ENCODE measurements around the gene CBX1. TPM values are rescaled to one million over a fixed set of nuclear protein-coding genes. Genes with fewer than 3 reads are reported as not detected.

CBX1 gene
- total RNA-seq (2021; fragmentation: NEBNext Ultra II Directional; extraction: Animal tissue kit (Norgen Biotek cat#: 25700)) (166 and 173 TPM in 2 replicates), polyA plus RNA-seq (2011; rRNA removed) (23.8 and 38.7 TPM in 2 replicates), polyA minus RNA-seq (2011; rRNA and poly(A)+ RNA removed) (23.7 and 25.9 TPM in 2 replicates)
- polyA plus RNA-seq (2011; cell fraction: cytosol; rRNA removed) = 61.9 TPM
- 16.3 TPM for polyA plus RNA-seq (2011; cell fraction: nucleus; rRNA removed)
- polyA plus RNA-seq (2012, experiment 1 of 2) = 166 to 245 TPM (median 172 TPM) in 4 replicates
- 24.6 TPM for polyA plus RNA-seq (2012, experiment 2 of 2)
- 109 TPM for polyA plus RNA-seq (2013, experiment 1 of 2)
- 111 TPM for polyA plus RNA-seq (2013, experiment 2 of 2)
- polyA minus RNA-seq (2011; cell fraction: cytosol; rRNA and poly(A)+ RNA removed) = 42.8 TPM
- polyA minus RNA-seq (2011; cell fraction: nucleus; rRNA and poly(A)+ RNA removed) = 20.1 TPM
- long read RNA-seq, experiment 1, transcript CBX1-201 (5 exons, 2,232 nt) = major isoform, 21 of 232 reads
- long read RNA-seq, experiment 1, partial matches to known transcripts = 89 of 232 reads
- long read RNA-seq, experiment 1, other reads (novel, unspliced or antisense) = 121 of 232 reads
- long read RNA-seq, experiment 2, transcript CBX1-201 (5 exons, 2,232 nt) = major isoform, 26 of 77 reads
- long read RNA-seq, experiment 2, partial matches to known transcripts = 13 of 77 reads
- long read RNA-seq, experiment 2, other reads (novel, unspliced or antisense) = 38 of 77 reads

DNA sequence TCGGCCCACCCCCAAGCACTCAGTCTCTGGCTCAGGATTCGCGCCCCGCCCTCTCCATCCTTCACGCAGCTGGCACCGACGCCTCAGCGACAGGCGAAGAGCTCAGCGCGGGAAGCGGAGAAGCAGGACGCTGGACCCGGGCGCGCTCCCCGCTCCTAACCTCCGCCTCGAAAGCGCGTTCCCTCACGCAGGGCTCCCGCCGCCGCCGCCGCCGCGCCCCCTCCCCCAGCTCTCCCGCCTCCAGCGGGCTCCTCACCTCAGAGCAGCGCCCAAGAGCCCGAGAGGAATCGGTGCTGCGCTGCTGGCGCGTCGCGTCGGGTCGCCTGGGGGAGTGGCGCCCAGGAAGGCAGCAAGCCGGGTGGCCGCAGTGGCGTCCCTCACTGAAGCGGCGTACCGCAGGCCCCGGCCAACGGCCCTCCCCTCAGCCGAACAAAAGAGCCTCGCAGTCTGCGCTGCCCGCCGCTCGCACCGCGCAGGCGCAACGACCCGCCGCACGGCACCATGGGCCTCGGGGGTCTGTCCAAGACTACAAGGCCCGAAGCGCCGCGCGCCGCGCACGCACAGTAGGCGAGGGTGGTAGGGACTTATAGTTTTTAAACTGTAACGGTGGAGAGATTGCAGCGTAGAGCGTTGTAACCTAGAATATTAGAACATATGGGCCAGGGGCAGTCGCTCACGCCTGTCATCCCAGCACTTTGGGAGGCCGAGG is at the start of gene CBX1:
CBX1 (minus strand) TSS at position 467 of the 709 bp plus-strand sequence. CDS start 24,474 bp downstream, outside the sequence.
- FAIRE-seq (no peak), DNase-seq (ENCODE audit: low read depth in 1 of 2, low spot score in 2 of 2) (peak; percentile 92 to 95)
- Histone ChIP-seq H3K4me1 (replicated peaks in 1 of 4; ENCODE audit: control insufficient read depth in 3 of 4, insufficient read depth in 4 of 4, low read length in 3 of 4) (peaks cover 0 to 3% (median 0%) of the 10 kb centered on the region in 4 experiments; a peak in 1 of 7 replicates), H3K14ac (ENCODE audit: insufficient read length) (no peak within 1 kb of the TSS), H2BK5ac (ENCODE audit: low read depth, low read length) (peak within 1 kb of the TSS; percentile 96), H3K79me2 (ENCODE audit: control insufficient read depth in 1 of 2, insufficient read depth in 2 of 2, low read length in 2 of 2) (peaks cover 18 to 43% of the 10 kb centered on the region in 2 experiments), H3K36me3 (ENCODE audit: control insufficient read depth in 2 of 4, insufficient read depth in 4 of 4, low read length in 3 of 4) (peaks cover 0 to 3% (median under 1%) of the 10 kb centered on the region in 4 experiments; a peak in 2 of 8 replicates), H3K18ac (ENCODE audit: extremely low read depth, low read length) (peak within 1 kb of the TSS; percentile 89), H2BK12ac (ENCODE audit: low read depth, low read length) (0 out of 2 replicates have a peak within 1 kb of the TSS, but pooled peaks have one; percentile 12), H3K56ac (replicated peaks; ENCODE audit: insufficient read length, low read depth, low read length) (peak within 1 kb of the TSS; percentile 60), H3K27ac (ENCODE audit: low read depth, low read length) (peak within 1 kb of the TSS; percentile 72; the same call in 1 of the 2 replicates), H4K5ac (ENCODE audit: insufficient read length, low read depth, low read length) (peak within 1 kb of the TSS; percentile 95), H4K20me1 (replicated peaks in 1 of 2; ENCODE audit: control insufficient read depth in 1 of 2, insufficient read depth in 2 of 2, low read length in 2 of 2) (peaks cover 3 to 10% of the 10 kb centered on the region in 2 experiments), H3K23me2 (ENCODE audit: low read depth, low read length) (peaks cover 7% of the 10 kb centered on the region; the same call in 1 of the 2 replicates), H3K9ac (replicated peaks in 1 of 4; ENCODE audit: extremely low read depth in 1 of 4, low read depth in 3 of 4, low read length in 3 of 4) (peak within 1 kb of the TSS; percentile 77 to 86 (median 80)), H4K91ac (replicated peaks; ENCODE audit: insufficient read length, low read length) (peak within 1 kb of the TSS; percentile 80), H2BK20ac (ENCODE audit: low read length) (no peak within 1 kb of the TSS), H2BK120ac (replicated peaks; ENCODE audit: low read depth, low read length) (no peak within 1 kb of the TSS), H3K79me1 (ENCODE audit: low read depth, low read length) (peaks cover 5% of the 10 kb centered on the region), H3K27me3 (replicated peaks in 1 of 4; ENCODE audit: control insufficient read depth in 3 of 4, extremely low read depth in 1 of 4, insufficient read depth in 3 of 4, low read length in 3 of 4) (no peaks in the 10 kb centered on the region), H2AK5ac (ENCODE audit: low read depth, low read length) (no peak within 1 kb of the TSS), H4K8ac (ENCODE audit: extremely low read depth, insufficient read depth, low read length) (peak within 1 kb of the TSS; percentile 98), H3K23ac (ENCODE audit: insufficient read length) (no peak within 1 kb of the TSS), H3K4ac (replicated peaks; ENCODE audit: insufficient read length, low read depth, low read length) (peak within 1 kb of the TSS; percentile 28), H3K4me2 (ENCODE audit: insufficient read depth in 1 of 2, low read depth in 2 of 2, low read length in 2 of 2) (peak within 1 kb of the TSS; percentile 67 to 84), H2BK15ac (ENCODE audit: low read length) (no peak within 1 kb of the TSS), H3K9me3 (ENCODE audit: insufficient read depth in 2 of 2, low read depth in 1 of 2, low read length in 1 of 2) (no peaks in the 10 kb centered on the region), H3K4me3 (ENCODE audit: extremely low read depth in 1 of 4, insufficient read depth in 2 of 4, low read depth in 3 of 4, low read length in 4 of 4) (peak within 1 kb of the TSS; percentile 74 to 94 (median 87)), H2AFZ (ENCODE audit: low read length) (peak within 1 kb of the TSS; percentile 28; the same call in 1 of the 2 replicates)
- POLR2A ChIA-PET (ENCODE audit: partially characterized antibody) = interaction anchor here (0.6 to 10.9 kb wide), 22 partner anchors 8 to 346 kb away, joined by 3 to 112 read pairs (median 4); partner anchors contain the start of genes CDK5RAP3 and NFE2L1
- CTCF ChIA-PET (ENCODE audit: partially characterized antibody) = interaction anchor here (1.0 to 7.7 kb wide), 7 partner anchors 11 to 151 kb away, joined by 3 to 58 read pairs (median 4); partner anchors contain the start of genes CDK5RAP3 and NFE2L1
- WGBS, 2 experiments (ENCODE audit: extremely low coverage in 1 of 2, insufficient coverage in 1 of 2, insufficient read length in 1 of 2, insufficient replicate concordance in 2 of 2, low coverage in 1 of 2, low lambda C conversion rate in 2 of 2, missing lambda C conversion rate in 1 of 2) = 2% methylated on average over 52 of the region's 79 CpGs; no CpG with 5 or more reads in 1 of the 2 experiments
- TF ChIP-seq TAF1 (IDR thresholded peaks at IDR 0.05; ENCODE audit: low read depth, low read length) = peak; percentile 57
- peak; percentile 51; the same call in 1 of the 2 replicates for TF ChIP-seq SIX5 (IDR thresholded peaks at IDR 0.05; ENCODE audit: low read depth, low read length)
- TF ChIP-seq, protein P1, sequence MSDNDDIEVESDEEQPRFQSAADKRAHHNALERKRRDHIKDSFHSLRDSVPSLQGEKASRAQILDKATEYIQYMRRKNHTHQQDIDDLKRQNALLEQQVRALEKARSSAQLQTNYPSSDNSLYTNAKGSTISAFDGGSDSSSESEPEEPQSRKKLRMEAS (IDR thresholded peaks at IDR 0.05) = peak; percentile 49
